Colonic mucosa (tissue), 2 donors: ENCODE data around the gene SLC10A7. TPM values are rescaled to one million over a fixed set of nuclear protein-coding genes. Genes with fewer than 3 reads are reported as not detected.

ENCODE experiments used
- microRNA-seq: library from miRNA; unstranded; fragments of <30 nt; microRNA quantifications from one replicate; pipeline ENCODE4, GENCODE V29; 2019
- total RNA-seq, 2 donors: library from RNA; stranded (reverse); fragmentation: NEBNext Ultra II Directional in 1 of 2; extraction: Animal tissue kit (Norgen Biotek cat#: 25700) in 1 of 2; gene quantifications; one replicate each; pipeline ENCODE4 v1.2.1, GENCODE V29; 2021
- donor health status: DM: no; HTN: no; CAD: no.
- donor health status: DM: no; HTN: no; CAD: no.

The SLC10A7 gene
- total RNA-seq, 2 donors from 2014 or later = 17.4 to 19.2 TPM

Small RNA genes within 50 kb of the gene (microRNA-seq; reads per million reads assigned to microRNA genes)
- gene MIR7849 = not detected

Other genes starting within 250 kb of the SLC10A7 start
- gene POU4F2, start 117.0 kb upstream of the SLC10A7 start, total RNA-seq = not detected